D341Med (cell line): ENCODE data around the gene GMPPB.

Experiments used
- DNase-seq: peaks from one replicate; pipeline ENCODE4 v3.0.0; 2012; ENCODE audit warnings: low spot score

GMPPB gene

GRCh38 chr3:49727924-49728361 lies 4.2 kb upstream of the GMPPB start:
- peak; percentile 8 for DNase-seq

- peak; percentile 15 for DNase-seq
These were observed 3.6 kb upstream of the GMPPB start for GRCh38 chr3:49727154-49727923.

GRCh38 chr3:49725906-49726681 lies 2.3 kb upstream of the GMPPB start:
- DNase-seq, result peak; percentile 23

- peak; percentile 47 for DNase-seq
These were observed 835 bp upstream of the GMPPB start for GRCh38 chr3:49724586-49724985.

GRCh38 chr3:49723296-49723627 lies 489 bp downstream of the GMPPB start:
- peak; percentile 56 for DNase-seq

- peak; percentile 15 for DNase-seq
These were observed 855 bp downstream of the GMPPB start for GRCh38 chr3:49722896-49723295.

- peak; percentile 15 for DNase-seq
These were observed 1.6 kb downstream of the GMPPB start for GRCh38 chr3:49721896-49722781.

- DNase-seq, result peak; percentile 6
These were observed 2.2 kb downstream of the GMPPB start for GRCh38 chr3:49721596-49721895.

- DNase-seq, result peak; percentile 13
These were observed 2.7 kb downstream of the GMPPB start for GRCh38 chr3:49720855-49721595.

GRCh38 chr3:49719214-49719884 lies 4.4 kb downstream of the GMPPB start, which contains the start of gene AMIGO3:
Gene AMIGO3, minus strand, starts transcription at chr3:49719684. Its CDS starts 219 bp downstream, at chr3:49719465.
- peak; percentile 97 for DNase-seq

- no peak for DNase-seq
These were observed 4.9 kb downstream of the GMPPB start for GRCh38 chr3:49718858-49719213.

GRCh38 chr3:49717959-49718857 lies 5.5 kb downstream of the GMPPB start:
- peak; percentile 37 for DNase-seq

- peak; percentile 11 for DNase-seq
These were observed 6.4 kb downstream of the GMPPB start for GRCh38 chr3:49717211-49717958.

GRCh38 chr3:49716691-49717210 lies 7.0 kb downstream of the GMPPB start:
- peak; percentile 18 for DNase-seq

- peak; percentile 16 for DNase-seq
These were observed 7.6 kb downstream of the GMPPB start for GRCh38 chr3:49716169-49716568.

GRCh38 chr3:49715611-49716121 lies 8.1 kb downstream of the GMPPB start:
- no peak for DNase-seq

GRCh38 chr3:49714728-49715550 lies 8.8 kb downstream of the GMPPB start:
- no peak for DNase-seq
